GM11168 (cell line): Measurements from ENCODE around the gene LCN10.

Source experiments
- in situ Hi-C: fragments of 300-500 bp; cut with MboI; formaldehyde crosslinking; loops from one replicate; pipeline ENCODE4 v1.12.0; 2022; ENCODE audit warnings: low sequenced_read_pairs; ENCODE audit not compliant: unreplicated experiment

LCN10 gene

DNA sequence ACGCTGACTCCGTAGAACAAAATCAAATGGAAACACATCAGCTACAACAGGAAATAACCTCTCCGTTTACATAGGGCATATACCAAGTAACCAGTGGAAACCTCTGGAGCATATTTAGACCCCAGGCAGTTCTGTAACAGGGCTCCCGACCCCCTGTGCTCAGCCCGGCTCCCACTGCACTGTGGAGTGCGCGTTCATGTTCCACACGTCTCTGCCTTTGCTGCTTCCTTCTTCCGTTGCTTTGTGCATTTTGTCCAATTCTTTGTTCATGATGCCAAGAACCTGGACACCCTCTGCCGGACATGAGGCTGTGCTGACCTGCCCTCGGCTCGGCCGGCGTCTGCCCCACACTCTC lies 49.6 kb downstream of the LCN10 start:
- in situ Hi-C loops = no loop called here

DNA sequence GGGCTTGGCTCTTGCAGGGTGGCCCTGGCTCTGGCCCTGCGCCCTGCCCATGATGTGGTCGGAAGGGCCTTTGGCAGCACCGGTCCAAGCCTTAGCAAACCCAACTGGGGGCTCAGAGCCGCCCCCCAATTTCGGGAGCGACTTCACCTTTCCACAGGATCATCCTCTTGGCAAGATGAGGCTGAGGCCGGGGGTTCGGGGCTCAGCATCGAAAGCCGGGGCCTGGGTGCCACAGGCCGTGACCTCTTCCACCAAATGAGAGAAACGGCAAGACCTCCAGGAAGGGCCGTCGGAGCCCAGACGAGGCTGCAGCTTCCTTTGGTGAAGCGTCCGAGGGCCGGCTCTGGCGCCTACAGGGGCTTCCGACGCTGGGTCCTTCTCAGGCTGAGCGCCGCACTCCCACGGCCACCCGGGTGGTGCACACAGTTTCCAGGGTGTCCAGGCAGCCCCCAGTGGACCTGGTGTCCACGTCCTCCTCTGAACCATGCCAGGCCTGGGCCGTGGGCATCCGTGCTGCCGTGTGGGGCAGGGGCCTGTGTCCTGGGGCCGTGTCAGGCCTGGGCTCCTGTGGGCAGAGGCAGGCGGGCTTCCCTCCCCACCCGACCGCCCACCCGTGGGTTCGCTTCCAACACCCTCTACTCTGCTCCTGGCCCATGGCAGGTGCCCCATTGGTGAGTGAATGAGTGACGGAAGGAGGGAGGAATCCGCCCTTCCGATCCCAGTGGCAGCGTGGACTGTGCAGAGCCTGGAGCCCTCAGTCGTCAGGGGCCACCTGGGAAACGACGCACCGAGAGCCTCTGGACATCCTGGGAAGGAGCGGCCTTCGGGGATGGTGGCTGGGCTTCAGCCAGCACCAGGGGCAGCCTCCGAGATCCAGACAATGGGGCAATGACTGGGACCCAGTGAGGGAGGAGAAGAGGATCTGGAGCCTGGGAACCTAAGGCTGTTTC lies 50.3 kb downstream of the LCN10 start:
- in situ Hi-C loops = no loop called here

DNA sequence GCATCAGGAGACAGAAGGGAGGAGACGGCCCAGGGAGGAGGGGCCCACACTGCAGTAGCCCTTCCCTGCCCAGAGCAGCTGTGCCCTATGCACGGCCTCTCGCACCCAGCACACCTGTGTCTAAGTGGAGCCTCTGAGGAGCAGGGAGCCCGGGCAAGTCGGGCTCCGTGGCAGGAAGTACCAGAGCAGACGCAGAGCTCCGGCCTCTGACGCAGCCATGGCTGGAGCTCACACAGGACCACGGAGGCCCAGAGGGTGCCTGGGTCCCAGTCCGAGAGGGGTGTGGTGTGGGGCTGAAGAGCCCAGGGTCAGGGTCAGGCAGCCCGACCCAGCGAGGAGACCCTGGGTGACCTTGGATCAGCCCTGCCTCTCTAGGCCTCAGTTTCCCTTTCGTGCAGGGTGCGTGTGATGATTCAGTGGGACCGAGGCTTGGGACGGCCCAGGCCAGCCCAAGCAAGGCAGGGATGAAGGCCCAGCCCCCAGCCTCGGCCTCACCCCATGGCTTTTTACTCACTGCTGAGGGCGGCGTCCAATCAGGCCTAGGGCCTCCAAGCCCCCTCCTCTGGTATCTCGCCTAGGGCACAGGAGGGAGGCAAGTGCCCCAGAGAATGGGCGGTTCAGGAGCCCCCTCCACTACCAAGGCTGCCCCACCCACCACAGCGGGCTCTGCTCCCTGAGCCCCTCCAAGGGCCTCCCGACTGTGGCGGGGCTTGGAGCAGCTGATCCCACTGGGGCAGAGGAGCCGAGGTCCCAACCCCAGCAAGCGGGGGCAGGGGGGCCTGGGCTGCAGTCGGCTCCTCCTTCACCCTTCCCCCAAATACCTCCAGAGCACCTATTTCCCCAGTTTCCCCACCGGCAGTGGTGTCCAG lies 51.2 kb downstream of the LCN10 start:
- in situ Hi-C loops = no loop called here

DNA sequence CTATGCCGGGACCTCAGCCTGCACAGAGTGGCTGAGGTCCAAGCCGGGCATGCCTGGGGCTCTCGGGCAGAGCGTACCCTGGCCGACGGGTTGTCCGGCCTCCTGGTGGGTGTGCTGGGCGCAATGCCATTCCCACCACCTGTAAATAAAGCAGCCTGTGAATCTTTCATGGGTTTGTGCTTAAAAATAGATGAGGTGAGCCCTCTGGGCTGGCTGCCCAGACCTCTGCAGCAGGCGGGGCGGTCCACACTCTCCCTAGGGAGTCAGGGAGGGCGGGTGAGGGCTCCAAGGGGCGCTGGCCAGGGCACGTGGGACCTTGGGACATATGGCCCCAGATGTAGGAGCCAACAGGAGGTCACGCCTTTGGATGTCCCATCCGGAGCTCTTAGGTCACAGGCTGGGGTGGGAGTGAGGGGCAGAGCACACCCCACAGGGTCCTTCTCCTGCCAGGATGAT lies 51.9 kb downstream of the LCN10 start:
- in situ Hi-C loops = no loop called here

DNA sequence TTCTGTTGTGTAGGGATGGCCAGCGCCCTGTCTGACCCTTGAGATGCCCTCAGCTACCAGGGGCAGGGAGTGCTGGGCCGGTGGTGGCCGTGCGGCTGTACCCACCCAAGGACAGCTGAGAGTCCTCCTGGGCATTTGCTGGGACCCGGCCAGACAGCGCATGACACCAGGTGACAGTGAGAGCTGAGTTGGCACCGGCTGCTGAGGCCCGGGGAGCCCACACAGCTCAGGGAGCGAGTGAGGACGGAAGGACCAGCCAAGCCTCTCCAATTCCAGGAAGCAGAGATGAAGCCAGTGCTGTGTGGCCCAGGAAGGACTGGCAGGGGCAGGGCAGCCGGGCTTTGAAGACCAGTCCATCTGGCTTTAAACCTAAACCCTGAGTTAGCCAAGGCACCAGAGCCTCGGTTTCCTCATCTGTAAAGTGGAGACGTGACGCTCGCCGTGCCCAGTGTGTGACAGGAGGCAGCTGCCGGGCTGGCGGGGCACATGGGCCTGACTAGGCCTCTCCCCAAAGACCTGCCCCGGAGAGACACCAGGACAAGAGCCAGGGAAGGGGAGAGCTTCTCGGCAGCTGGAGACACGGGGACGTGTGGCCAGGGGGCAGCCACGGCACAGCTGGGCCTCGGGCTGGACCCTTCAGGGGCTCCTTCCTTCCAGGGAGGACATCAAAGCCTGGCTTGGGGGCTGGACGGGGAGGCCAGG lies 52.5 kb downstream of the LCN10 start:
- in situ Hi-C loops = no loop called here

DNA sequence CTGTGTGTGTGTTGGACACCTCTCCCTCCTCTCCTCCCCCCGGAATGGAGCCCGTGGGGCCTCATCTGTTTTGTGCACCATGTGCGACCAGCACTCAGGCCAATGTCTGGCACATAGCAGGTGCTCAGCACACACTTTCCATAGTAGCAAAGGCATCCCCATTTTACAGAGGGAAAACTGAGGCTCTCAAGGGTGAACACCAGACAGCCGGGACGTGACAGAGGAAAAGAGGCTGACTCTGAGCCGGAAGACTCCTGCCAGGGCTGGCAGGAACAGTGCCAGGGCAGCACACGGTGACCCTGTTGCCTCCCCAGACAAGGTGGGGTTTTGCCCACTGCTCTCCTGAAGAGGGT lies 53.7 kb downstream of the LCN10 start:
- in situ Hi-C loops = no loop called here

DNA sequence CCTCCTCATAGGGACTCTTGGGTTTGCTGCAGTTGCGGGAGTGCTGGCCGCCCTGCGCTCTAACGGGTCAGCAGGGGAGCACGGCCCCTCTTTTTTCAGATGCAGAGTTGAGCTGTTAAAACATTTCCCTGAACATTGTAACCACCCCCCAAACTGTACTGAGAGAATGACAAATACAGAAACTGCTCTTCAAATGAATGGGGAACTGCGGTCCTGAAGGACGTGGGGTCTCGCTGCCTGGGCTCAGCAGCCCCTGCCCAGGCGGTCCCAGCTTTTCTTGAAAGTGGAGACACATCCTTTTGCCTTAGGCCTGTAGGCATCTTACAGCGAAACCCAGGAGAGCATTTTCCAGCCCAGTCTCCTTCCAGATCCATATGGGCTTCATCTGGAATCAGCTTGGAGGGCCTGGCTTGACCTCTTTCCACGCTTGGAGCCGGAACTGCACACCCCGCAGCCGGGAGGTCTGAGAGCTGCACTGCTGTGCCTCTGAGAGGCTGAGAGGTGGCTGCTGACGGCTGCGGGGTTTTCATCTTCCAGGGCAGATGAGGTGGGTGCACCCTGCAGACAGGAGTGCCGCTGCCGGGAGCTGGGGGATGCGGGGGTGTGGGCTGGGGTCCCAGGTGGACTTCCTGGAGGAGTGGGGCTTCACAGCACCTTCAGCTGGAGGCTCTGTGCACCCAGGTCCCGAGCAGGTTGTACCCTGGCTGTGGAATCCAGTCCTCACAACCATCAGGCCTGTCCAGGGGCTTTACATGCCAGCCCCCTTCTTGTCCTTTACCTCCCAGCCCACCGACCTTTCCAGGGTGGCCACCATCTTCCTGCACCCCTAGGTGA lies 54.2 kb downstream of the LCN10 start:
- in situ Hi-C loops = no loop called here
